ENCODE data around the gene CNTNAP2.

The CNTNAP2 gene

DNA sequence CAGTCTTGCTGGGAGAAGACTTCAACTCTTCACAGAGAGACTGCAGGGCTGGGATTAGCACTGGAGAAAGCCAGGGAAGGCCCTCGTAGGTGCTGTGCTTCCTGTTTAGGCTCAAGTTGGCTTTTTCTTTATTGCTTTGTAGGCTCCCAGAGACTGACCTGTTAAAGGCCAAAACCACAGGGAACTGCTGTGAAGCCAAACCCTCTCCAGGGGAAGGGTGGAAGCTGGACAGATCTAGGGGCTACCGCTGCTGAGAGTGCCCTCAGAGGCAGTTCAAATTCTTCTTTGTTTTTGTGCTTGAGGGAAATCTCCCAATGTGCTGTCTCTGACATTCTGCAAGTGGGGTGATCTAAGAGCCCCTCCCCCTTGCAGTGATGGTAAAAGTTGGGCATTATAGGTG, 198.4 kb downstream of the CNTNAP2 start:
- no peak for DNase-seq

DNA sequence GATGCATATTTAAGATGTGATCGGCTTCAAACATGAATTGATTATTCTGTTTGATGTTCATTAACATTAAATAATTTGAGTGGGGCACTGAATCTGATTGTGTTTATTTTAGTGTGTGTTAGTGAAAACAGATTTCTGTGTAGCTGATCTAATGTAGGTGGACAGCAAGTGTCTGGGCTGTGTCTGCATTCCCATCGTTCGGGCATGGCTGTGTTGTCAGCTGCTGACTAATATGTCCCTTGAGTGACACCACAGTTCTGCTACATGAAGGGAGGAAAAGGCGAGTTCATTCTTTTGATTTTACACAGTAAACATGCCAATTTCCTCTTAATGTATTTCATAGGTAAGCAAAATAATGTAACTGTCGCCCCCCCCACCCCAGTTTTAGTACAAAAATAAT, 203.0 kb downstream of the CNTNAP2 start:
- DNase-seq: no peak

DNA sequence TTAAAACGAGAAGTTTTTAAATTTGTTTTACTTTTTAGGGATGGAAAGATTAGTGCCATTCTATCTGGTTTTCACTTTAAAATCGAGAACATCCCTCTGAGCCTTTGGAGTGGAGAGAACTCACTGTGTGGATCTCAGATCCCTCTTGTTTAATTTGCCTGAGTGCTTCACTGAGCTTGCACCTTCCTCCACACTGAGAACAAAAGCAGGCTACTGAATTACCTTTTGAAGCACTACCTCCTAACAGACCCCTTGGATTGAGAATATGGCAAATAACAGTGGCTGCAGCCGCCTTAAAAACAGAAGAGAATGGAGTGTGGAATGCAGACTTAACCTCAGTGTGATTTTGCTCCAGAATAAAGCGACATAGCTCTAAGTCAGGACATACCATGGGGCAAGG, 204.7 kb downstream of the CNTNAP2 start:
- DNase-seq: no peak

DNA sequence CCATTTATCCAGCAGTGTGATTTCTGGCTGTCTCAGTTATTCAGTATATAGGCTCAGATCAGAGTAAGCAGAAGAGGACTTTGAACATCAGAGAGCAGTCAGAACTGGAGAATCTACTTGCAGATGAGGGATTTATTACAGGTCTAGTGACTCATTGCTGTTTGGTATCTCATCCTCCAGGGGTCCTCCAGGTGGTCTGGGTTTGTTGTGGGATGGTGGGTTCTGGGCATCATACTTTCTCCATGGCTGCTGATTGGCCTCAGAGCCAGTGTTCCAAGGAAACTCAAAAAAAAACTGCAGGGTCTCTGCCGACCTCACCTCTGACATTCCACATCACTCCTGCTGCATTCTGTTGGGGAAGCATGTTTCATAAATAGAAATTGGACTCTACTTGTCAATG, 214.8 kb downstream of the CNTNAP2 start:
- no peak for DNase-seq

DNA sequence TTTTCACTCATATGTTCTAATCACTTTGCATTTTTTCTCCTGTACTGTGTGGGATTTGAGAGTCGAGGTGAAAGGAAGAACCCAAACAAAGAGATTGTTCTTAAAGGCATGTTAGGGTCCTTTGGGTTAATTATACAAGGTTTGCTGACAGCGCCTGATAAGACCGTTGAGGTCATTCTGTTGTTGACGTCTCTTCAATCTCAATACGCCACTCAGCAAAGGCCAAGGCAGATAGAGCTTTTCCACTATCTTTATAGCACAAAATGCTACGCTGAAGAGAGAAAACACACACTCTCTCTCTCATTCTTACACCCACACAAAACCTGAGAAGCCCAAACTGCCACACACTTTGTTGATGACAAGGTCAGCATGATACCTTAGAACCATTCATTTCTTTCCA, 228.7 kb downstream of the CNTNAP2 start:
- no peak for DNase-seq

DNA sequence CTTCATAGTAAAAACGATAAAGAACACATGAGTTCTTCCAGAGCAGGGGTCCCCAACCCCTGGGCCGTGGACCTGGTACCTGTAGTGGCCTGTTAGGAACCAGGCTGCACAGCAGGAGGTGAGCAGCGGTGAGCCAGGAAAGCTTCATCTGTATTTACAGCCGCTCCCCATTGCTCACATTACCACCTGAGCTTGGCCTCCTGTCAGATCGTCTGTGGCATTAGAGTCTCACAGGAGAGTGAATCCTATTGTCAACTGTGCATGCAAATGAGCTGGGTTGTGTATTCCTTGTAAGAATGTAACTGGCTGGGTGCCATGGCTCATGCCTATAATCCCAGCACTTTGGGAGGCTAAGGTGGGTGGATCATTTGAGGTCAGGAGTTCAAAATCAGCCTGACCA, 229.5 kb downstream of the CNTNAP2 start:
- DNase-seq: no peak

DNA sequence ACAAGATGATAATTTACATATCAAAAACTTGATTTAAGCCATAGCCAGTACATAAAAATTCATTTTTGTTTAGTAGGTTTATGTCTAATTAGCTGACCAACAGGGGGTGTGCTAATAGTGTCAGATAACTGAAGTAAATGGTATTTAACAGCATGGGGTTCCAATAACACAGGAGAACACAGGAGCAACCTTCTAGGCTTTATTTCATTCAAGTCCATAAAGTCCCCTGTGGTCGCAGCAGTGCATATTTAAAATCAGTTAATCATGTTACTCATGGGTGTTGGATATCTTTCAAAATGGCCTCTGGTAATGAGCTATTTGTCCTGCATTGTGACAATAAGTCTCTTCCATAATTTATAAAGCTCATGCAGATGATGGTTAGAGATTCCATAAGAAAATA, 238.6 kb downstream of the CNTNAP2 start:
- DNase-seq: no peak

DNA sequence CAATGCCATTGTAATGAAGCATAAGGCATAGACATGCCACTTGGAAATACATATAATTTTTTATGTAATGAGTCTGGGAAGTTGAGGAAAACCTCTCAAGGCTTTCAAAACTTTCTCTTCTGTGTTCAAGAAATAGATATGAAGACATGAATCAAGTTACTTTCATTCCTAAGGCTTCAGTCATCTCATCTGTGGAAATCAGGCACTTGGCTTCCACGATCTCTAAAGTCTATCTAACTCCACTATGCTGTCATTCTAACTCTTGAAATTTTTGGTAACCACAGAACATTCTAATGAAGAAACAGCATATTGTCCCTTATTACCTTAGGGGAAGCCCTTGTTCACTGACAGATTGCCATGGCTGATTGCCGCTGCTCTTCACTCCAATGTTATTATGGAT, 242.6 kb downstream of the CNTNAP2 start:
- DNase-seq: no peak

DNA sequence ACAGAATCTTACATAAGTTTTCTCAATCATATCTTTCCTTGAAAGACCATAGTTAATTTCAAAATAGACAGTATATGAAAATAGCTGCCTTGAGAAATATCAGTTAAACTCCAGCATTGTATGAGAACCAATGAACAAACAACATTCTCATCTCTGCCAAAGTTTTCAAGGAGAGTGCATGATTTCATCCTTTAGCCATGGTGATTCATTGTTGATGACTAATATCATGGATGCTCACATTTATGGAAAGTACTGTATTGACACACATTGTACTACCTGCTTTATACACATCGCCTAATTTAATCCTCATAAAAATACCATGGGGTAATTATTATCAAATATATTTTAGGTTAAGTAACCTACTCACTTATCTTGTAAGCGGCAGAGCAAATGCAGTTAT, 250.3 kb downstream of the CNTNAP2 start:
- DNase-seq: no peak

DNA sequence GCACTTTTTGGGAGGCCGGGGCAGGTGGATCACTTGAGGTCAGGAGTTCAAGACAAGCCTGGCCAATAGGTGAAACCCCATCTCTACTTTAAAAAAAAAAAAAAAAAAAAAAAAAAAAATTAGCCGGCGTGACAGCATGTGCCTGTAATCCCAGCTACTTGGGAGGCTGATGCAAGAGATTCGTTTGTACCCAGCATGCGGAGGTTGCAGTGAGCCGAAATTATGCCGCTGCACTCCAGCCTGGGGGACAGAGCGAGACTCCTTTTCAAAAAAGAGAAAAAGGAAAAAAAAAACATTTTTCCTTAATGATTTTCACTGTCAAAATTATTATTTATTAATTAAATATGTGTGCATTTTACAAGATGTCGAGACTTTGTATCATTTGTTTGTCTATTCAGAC, 253.6 kb downstream of the CNTNAP2 start:
- no peak for DNase-seq

DNA sequence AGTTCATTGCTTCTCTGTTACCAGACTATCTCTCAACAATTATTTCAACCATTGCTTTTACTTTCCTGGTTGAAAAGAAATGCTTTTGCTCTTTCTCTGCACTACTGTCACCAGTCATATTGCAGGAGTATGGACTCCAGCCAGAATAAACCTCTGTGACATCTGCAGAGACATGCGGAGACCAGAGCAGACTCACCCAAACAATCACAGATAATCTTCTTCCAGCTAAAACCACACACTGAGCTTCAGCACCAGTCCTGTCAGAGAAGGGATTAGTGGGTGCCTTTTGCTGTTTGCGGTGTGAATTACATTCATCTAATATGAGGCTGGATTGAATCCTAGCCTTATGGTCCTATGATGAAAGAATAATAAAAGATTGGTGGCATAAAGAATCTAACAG, 258.6 kb downstream of the CNTNAP2 start:
- no peak for DNase-seq

DNA sequence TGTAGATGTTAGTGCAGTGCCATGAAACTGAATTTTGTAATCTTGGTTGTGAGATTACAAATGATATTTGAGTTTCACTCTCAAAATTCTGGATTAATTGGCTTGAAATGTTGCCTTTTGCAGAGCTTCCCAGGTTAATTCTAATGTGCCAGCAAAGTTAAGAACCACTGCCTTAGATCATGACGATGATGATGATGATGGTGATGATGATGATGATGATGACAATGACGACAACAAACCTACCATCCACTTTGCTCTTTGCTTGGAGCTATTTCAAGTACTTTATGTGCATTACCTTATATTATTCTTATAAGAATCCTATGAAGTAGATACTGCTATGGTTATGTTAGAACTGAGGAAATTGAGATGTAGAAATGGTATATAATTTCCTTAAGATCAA, 261.6 kb downstream of the CNTNAP2 start:
- DNase-seq: no peak

DNA sequence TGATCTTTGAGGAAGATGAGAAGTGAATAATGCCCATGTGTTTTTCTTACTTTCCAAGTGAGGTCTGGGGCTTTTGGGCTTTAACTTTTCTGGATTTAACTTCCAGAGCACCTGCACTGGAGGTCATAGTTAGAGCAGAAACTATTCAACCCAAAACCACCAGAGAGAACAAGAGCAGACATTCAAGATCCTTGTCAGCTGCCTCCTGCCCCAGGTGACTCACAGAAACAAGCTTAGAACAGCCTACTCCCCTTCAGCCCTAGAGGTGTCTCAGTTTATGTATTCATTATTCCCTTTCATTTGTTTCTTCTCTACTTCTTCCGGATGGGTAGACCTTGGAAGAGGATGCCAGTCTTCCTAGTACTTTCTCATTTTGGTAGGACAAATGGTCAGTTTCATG, 270.5 kb downstream of the CNTNAP2 start:
- DNase-seq: no peak

DNA sequence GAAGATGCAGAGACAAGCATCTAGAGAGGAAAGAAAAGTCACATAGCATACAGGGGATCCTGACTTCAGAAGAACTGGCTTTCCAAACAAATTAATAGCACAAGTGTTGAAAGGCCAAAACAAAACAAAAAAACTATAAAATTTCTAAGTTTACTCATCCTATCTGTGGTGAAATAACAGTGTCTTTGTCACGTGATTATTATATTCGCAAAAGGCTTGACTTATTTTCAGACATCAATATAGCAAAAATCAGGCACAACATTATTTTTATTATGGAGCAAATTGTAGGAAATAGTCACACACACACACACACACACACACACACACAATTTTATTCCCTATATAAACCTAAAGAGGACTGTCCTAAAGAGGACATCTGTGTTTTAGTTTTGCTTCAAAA, 272.3 kb downstream of the CNTNAP2 start:
- DNase-seq: no peak

DNA sequence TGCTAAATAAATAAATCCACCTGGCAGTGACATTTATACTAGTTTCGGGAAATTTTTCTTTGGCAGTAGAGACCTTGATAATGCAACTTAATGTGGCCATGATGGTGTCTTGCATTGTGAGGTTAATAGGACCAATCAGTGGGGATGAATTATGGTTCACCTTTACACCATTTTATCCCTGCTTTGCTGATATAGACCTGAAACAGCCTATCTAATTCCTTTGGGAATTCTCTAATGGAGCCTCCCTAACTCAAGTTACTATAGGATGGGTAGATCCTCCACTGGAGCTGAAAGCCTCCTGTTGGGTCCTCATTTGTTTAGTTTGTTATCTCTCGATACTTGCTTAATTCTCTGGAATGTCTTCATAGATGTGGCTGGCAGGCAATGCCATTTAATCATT, 276.7 kb downstream of the CNTNAP2 start:
- no peak for DNase-seq

DNA sequence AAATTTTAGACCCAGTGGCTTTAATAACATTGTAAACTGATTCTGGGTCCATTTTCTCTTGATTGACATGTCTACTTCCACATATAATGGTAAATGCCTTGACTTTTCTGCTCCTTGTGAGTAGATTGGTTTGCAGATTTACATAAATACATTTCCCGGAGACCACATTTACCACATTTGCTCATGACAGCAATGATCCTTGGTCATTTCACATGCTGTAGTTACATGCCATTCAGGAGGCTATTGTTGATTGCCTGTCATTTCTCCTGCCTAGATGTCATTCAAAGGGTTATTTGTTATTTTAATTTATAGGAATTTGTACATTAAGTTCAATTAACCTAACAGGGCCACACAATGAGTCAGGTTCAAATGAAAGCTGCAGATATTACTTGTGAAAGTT, 280.5 kb downstream of the CNTNAP2 start:
- DNase-seq: no peak

DNA sequence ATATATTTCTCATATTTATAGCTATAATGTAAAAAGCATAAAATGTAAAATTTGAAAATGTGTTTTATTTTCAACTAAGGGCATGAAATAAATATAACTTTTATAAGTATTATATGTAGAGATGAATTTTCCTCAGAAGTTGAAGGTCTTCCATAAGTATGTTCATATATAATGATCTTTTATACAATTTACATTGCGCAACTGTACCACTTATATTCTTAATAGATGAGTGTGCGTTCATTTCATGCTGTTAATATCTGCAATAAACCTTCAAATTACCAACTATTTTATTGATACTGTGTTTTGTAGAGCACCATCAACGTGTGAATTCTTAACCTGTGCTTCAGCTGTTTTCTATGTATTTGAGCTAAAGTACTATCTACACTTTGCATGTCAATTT, 285.3 kb downstream of the CNTNAP2 start:
- DNase-seq: no peak

DNA sequence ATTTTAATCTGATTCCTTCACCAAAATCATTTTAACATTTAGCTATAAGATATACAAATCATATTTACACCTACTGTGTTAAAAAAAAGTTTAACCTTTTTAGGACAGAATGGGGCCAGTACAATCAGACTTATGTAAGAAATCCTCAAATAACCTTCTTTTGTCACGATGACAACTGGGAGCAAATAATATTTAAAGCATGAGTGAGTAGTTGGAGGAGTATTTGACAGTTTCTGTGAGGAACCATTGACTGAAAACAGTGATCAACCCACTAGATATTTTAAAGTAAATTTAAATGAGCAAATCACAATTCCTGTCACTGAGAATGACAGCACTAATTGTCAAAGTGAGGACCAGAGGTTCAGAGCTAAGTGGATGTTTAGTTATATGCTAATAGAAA, 289.1 kb downstream of the CNTNAP2 start:
- DNase-seq: no peak

DNA sequence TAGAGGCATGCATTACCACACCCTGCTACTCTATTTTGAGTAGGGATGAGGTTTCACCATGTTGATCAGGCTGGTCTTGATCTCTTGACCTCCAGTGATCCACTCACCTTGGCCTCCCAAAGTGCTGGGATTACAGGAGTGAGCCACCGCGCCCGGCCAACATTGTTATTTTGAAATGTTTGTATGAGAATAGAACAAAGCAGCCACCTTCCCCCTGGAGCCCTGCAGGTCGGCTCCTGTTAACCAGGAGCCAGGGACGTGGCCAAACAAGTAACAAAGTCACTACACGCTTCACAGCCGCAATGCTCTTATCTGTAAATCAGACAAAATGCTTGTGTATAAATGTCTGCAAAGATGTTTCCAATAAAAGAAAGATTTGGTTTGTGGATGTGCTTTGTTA, 295.4 kb downstream of the CNTNAP2 start:
- no peak for DNase-seq

DNA sequence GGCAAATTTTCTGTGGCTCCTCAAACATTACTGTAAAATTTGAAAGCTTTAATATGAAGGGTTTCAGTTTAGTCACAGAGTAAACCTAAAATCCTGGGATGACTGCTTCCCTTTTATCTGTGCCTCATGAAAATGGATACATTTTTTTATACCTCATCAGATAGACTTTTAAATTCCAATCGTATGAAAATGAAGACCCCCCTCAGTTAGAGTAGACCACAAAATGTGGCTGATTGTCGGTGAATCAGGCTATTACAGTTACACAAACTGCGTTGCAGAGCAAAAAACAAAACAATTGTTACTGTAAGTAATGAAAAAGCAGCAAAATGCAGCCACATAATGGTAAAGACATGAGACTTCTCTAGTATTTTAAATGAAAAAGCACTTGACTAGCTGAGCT, 296.2 kb downstream of the CNTNAP2 start:
- no peak for DNase-seq

DNA sequence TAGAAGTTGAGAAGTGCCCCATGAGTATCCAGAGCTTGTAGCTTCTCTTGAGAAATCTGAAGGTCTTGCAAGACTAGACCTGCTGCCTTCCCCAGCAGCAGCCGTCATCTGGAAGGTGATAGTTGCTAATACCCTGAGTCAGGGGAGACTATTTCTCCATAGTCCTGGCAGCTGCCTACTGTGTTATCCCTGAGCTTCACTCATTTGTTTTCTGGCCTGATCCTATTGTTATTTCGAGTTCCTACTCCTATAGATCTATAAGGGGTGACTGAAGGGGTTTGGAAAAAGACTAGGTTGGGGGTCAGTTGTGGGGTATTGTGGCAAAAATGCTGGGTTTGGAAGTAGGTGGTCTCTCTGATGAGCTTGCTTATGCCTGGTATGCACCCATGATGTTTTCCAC, 297.8 kb downstream of the CNTNAP2 start:
- no peak for DNase-seq

DNA sequence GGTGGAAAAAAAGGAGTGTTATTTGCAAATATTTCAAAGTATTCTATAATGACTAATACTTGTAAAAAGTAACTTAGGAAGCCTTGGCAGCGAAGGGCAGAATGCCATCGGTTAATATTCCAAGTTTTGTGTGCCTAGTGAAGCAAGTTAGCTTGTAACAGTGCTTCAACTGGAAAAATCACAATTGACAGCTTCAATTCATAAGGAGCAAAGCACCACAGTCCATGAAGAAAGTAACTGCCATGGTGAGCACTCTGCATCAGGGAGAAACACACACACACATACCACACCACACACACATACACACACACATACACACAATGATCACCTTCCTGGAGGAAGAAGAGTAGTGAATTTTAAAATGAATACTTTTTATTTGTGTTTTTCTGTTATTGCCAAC, 298.3 kb downstream of the CNTNAP2 start:
- no peak for DNase-seq

DNA sequence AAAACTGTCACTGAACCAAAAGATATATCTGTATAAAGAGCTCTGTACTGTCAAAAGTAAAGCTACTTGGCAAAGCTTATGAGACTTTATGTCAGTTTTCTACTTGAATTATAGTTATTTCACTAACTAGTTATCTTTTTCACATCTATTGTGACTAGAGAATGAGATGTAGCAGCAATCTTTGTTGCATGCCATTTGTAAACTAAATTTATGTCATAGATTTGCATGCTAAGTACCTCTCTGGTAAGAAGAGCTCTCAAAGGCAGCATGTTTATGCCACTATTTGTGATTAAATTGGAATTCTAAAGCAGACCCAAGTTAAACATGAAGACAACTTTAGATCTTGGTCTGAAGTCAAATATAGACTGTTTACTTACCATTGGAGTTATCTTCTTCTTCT, 300.6 kb downstream of the CNTNAP2 start:
- no peak for DNase-seq

DNA sequence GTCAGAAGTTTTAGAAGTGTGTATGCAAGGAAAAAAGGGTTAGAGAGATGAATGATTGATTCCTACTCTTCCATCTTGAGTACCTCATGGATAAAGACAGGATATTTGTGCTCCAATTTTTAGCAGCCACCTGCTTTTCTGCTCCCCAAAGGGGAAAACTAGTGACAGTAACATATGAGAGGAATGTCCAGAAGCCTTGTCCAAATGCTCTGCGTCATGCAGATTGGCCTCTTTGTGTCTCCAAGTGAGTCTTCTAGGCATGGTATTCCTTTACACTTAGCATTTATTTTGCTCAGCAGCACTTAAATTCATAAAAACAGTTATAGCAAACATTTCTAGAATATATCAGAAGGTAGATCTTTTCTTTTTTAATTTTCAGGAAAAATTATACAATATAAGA, 306.8 kb downstream of the CNTNAP2 start:
- no peak for DNase-seq

DNA sequence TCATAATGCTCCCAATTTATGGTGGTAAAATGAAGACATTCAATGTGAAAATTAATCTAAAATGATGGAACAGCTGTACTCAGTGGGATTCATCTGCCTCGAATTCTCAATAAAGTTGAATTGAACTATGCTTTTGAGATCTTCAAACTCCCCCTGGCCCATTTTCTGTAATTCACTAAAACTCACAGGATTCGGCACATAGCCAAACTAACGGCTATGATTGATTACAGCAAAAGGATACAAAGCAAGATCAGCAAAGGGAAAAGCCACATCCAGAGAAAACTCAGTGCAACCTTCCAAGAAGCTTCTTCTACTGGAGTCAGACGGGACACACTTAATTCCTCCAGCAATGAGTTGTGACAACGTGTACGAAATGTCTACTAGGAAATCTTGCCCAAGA, 307.5 kb downstream of the CNTNAP2 start:
- no peak for DNase-seq

DNA sequence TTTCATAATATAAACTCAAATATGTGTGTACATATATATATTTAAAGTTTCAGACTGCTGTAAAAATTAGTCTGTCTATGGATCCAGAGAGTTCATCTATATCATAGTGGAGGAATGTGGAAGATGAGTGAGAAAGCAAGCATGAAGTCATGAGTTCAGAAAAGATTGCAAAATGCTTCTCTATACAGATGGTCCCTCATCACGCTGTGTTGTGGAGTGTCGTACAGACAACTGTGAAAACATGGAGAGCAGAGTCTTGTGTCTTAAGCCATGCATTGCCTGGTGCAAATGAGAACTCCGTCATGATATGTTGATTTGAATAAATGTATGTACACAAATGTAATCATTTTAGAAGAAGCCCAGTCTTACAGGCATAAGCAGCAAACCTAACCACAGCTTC, 316.9 kb downstream of the CNTNAP2 start:
- DNase-seq: no peak

Data from right hindlimb (tissue), 1 donor.